Fibroblast of mammary gland (primary cell): ENCODE data around the gene PSME1.
A peak's percentile ranks its signal among the peaks of the same experiment; 100 is the strongest.

Source experiments
- DNase-seq: peaks from one replicate; pipeline ENCODE4 v3.0.0-alpha.2; 2010; ENCODE audit warnings: low read depth
- H3K4me3 ChIP-seq: 2 replicates; pipeline ENCODE4 v1.5.1; 2011; ENCODE audit warnings: low read depth, mild to moderate bottlenecking, low read length, moderate library complexity; ENCODE audit not compliant: control insufficient read depth
- TF ChIP-seq, protein P1 (sequence below): conservative IDR thresholded peaks from 2 replicates; pipeline ENCODE4 v1.5.1; 2011; ENCODE audit warnings: low read depth, low read length, inconsistent platforms; ENCODE audit not compliant: control insufficient read depth, insufficient read depth

PSME1 gene

DNA sequence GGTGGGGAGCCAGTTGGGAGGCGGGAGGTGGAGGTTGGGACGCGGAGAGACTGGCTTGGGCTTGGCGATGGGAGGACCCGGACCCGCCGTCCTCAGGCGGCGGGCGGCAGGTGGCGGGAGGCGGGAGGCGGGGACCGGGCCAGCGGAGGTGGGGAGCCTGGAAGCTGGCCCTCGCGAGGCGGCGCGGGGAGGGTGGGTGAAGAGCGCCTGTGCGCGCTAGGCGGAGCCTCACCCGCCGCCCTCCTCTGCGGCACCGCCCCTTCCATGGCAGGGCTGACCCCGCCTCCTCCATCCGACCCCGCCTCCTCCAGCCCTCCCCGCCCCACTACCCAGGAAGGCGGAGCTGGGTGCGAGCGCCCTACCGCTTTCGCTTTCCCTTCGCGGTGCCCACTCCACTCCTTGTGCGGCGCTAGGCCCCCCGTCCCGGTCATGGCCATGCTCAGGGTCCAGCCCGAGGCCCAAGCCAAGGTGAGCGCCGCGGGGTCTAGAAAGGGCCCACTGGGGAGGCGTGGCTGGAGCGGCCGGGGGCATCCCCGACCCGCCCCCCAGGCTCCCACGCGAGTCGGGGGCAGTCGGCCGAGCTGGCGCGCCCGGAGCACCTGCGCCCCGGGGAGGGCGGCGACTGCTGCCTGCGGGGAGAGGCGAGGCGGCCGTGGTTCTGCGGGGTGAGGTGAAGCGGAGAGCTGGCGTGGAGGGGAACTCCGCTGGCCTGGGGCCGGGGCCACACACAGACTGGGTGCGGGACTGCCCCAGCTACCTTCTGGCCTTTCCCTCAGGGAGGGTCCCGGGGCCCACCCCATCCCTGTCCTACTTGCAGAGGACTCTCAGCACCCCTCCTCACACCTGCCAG is at the start of gene PSME1:
Gene PSME1, plus strand, starts transcription at position 361 of the 850 bp plus-strand sequence. Its CDS starts 69 bp downstream, at position 430.
- DNase-seq, result peak; percentile 76
- TF ChIP-seq, protein P1, sequence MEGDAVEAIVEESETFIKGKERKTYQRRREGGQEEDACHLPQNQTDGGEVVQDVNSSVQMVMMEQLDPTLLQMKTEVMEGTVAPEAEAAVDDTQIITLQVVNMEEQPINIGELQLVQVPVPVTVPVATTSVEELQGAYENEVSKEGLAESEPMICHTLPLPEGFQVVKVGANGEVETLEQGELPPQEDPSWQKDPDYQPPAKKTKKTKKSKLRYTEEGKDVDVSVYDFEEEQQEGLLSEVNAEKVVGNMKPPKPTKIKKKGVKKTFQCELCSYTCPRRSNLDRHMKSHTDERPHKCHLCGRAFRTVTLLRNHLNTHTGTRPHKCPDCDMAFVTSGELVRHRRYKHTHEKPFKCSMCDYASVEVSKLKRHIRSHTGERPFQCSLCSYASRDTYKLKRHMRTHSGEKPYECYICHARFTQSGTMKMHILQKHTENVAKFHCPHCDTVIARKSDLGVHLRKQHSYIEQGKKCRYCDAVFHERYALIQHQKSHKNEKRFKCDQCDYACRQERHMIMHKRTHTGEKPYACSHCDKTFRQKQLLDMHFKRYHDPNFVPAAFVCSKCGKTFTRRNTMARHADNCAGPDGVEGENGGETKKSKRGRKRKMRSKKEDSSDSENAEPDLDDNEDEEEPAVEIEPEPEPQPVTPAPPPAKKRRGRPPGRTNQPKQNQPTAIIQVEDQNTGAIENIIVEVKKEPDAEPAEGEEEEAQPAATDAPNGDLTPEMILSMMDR, result no peak
- H3K4me3 ChIP-seq, result peak within 1 kb of the TSS; percentile 70

DNA sequence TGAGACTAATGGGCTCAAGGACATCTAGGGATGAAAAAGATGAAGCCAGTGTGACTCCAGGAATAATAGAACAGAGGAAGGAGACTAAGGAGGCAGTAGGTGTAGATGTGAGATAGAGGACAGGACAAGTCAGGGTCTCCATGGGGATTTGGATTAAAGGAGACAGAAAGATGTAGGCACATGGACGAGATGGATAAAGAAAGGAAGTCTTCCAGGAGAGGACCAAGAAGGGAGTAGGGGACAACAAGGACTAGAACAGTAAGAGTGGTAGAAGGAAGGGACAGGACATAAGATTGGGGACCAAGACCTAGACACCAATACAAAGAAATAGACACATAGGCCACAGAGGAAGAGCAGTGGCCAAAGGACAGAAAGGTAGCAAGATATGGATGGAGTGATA is 49.0 kb upstream of the PSME1 start:
- H3K4me3 ChIP-seq, result no peak overlapping the region
- TF ChIP-seq, protein P1, result no peak
- no peak for DNase-seq

DNA sequence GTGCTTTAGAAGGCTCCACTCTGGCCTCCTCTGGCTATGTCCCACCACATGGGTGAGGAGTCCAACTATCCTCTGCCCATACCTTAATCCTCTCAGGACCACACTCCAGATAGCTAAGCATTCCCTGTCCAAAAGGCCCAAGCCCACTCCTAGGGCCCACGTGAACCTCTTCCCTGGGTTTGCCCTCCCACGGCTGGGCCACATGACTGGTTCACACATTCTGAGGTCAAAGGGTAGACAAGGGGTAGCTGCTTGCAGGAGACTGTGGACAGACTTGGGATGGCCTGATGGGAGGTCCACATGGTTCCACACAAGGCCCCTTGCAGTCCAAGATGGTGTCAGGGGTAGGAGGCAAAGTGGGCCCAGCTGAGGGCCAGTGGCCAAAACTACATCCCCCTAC is 47.9 kb upstream of the PSME1 start:
- TF ChIP-seq, protein P1, result no peak
- H3K4me3 ChIP-seq, result no peak overlapping the region
- DNase-seq, result no peak

DNA sequence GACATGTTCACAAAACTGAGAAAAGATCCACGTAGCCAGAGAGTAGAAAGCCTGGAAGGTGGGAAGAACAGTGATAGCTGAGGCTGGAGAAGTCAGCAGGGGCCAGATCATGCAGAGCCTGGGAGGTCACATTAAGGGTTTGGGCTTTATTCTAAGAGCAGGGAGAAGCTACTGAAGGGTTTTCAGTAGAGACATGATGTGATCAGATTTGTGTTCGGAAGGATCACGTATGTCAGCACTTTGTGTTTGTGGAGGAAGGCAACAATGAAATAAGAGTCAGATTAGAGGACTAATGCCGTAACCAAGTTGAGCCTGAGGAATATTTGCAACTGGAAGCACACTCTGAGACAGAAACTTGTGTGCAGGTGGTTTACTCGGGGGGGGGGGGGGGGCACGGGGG is 46.1 kb upstream of the PSME1 start:
- DNase-seq, result no peak
- no peak overlapping the region for H3K4me3 ChIP-seq
- TF ChIP-seq, protein P1, result no peak

DNA sequence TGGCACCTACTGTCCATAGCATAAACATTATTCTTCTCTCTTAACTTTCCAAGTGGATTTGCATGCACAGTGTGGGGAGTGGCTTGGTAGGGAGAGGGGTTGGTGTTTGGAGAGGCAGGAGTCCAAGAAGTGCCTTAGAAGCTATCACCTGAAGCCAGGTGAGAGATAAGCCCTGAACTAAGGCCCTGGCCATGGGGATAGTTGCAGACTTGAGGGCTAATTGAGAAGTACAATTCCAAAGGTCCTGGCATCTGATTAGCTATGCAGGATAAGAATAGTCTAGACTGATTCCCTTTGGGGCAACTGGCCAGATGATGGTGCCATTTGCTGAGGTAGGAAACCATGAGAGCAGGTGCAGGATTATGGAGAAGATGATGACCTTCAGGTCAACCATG is 43.9 kb upstream of the PSME1 start:
- TF ChIP-seq, protein P1, result no peak
- DNase-seq, result no peak
- H3K4me3 ChIP-seq, result no peak overlapping the region

DNA sequence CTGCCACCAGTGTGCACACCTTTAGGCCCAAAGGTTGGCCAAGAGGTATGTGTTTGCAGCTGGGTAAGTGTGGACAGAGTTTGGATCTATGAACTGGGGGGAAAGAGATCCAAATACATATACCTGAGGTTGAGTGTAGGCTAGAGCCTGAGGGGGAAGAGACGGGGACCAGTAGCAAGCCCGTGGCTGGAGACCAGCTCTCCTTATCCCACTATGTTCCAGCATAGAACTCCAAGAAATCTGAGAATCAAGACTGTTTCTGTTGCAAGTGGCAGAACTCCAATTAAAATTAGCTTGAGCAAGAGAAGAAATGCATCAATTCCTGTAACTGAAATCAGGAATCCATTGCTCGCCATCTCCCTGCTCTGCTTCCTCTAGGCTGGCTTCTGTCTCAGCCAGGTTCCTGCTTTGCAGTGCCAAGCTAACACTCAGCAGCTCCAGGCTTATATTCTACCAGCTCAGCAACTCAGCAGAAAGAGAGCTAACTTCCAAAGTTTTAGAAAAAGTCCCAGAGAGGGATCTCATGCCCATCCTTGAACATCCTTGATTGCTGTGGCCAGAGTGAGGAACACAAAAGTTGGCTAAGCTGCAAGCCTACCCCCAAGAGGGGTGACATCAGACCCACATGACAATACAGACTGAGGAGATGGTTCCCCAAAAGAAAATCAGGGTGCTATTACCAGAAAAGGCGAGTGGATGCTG is 43.3 kb upstream of the PSME1 start:
- no peak overlapping the region for H3K4me3 ChIP-seq
- no peak for DNase-seq
- TF ChIP-seq, protein P1, result no peak
